Activated T-cell treated with anti-CD3 and anti-CD28 coated beads for 4 hours (primary cell): Measurements from ENCODE around the gene UBE4B.

ENCODE experiments used
- DNase-seq: peaks from one replicate; pipeline ENCODE4 v3.0.0-alpha.2; 2020

UBE4B gene

GRCh38 chr1:10121688-10122087 is 88.9 kb downstream of the UBE4B start:
- no peak for DNase-seq

GRCh38 chr1:10122926-10123325 is 90.2 kb downstream of the UBE4B start:
- no peak for DNase-seq

- no peak for DNase-seq
These were observed 95.5 kb downstream of the UBE4B start for GRCh38 chr1:10128101-10128765.

- no peak for DNase-seq
These were observed 99.6 kb downstream of the UBE4B start for GRCh38 chr1:10132316-10132715.

GRCh38 chr1:10132852-10133251 is 100.1 kb downstream of the UBE4B start:
- no peak for DNase-seq

- no peak for DNase-seq
These were observed 108.2 kb downstream of the UBE4B start for GRCh38 chr1:10140981-10141380.

- DNase-seq: no peak
These were observed 111.3 kb downstream of the UBE4B start for GRCh38 chr1:10143961-10144485.

- no peak for DNase-seq
These were observed 113.6 kb downstream of the UBE4B start for GRCh38 chr1:10146391-10146790.

GRCh38 chr1:10149231-10149630 is 116.5 kb downstream of the UBE4B start:
- no peak for DNase-seq

GRCh38 chr1:10152709-10153284 is 120.0 kb downstream of the UBE4B start:
- DNase-seq: no peak

- DNase-seq: no peak
These were observed 122.4 kb downstream of the UBE4B start for GRCh38 chr1:10155087-10155712.

- no peak for DNase-seq
These were observed 127.4 kb downstream of the UBE4B start for GRCh38 chr1:10160173-10160572.

- no peak for DNase-seq
These were observed 128.2 kb downstream of the UBE4B start for GRCh38 chr1:10160907-10161490.

- no peak for DNase-seq
These were observed 129.0 kb downstream of the UBE4B start for GRCh38 chr1:10161541-10162290.

- no peak for DNase-seq
These were observed 136.3 kb downstream of the UBE4B start for GRCh38 chr1:10168912-10169514.

- no peak for DNase-seq
These were observed 137.4 kb downstream of the UBE4B start for GRCh38 chr1:10170239-10170574.

- DNase-seq: no peak
These were observed 138.5 kb downstream of the UBE4B start for GRCh38 chr1:10171105-10171767.

- no peak for DNase-seq
These were observed 139.4 kb downstream of the UBE4B start for GRCh38 chr1:10171995-10172669.

GRCh38 chr1:10173582-10173981 is 140.8 kb downstream of the UBE4B start:
- no peak for DNase-seq

- no peak for DNase-seq
These were observed 145.1 kb downstream of the UBE4B start for GRCh38 chr1:10177876-10178275.

GRCh38 chr1:10178597-10179405 is 146.0 kb downstream of the UBE4B start:
- DNase-seq: no peak
